ENCODE measurements around the gene PLOD1. TPM values are rescaled to one million over a fixed set of nuclear protein-coding genes. Genes with fewer than 3 reads are reported as not detected.

Gene PLOD1
- total RNA-seq, 1 experiment from 2014 or later: 382 TPM

DNA sequence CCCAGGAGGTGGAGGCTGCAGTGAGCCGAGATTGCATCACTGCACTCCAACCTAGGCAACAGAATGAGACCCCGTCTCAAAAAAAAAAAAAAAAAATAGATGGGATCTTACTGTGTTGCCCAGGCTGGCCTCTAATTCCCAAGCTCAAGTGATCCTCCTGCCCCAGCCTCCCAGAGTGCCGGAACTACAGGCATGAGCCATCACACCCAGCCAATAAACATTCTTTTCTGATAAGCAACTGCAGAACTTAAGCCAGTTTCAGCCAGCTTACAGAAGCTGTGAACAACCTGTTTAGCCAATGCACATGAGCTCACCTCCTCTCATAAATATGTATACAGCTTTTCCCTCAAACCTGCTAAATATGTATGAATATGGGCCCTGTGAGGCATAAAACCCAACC, 81.7 kb downstream of the PLOD1 start:
- Histone ChIP-seq H3K4me1 (replicated peaks) (peaks cover 10% of the 10 kb centered on the region), H3K27me3 (replicated peaks) (no peaks in the 10 kb centered on the region), H3K4me3 (no peak overlapping the region), H3K27ac (no peak overlapping the region), H3K36me3 (peaks cover 24% of the 10 kb centered on the region), H3K9me3 (replicated peaks) (0 out of 2 replicates have a peak, but pooled peaks cover 4% of the 10 kb centered on the region)
- no peak for DNase-seq (ENCODE audit: low read depth in 1 of 2, low spot score in 2 of 2)

DNA sequence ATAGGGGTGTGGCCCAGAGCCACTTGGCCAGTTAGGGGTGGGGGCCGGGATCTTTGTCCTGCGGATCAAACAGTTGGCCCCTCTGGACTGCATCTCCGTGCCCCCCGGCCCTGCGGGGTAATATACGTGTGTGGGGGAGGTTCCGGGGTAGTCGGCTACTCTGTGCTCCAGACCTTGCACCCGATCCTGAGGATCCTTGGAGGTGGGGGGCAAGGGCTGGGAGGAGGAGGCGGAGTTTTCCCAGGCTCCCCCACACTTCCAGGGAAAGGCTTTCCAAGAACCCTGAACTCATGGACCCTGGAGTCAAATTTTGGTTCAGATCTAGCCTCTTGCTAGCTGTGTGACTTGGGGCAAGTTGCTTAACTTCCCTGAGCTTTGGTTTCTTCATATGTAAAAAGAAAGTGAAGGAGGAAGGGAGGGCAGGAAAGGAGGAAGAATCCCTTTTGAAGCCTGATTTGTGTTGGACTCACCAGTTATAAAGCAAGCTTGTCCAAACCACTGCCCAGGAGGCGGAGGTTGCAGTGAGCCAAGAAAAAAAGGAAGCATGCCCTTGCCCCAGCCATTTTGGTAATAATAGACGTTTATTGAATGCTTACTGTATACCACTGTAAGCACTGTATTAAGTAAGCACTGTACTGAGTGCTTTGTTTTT, 85.5 kb downstream of the PLOD1 start:
- Histone ChIP-seq H3K27me3 (replicated peaks) (no peaks in the 10 kb centered on the region), H3K9me3 (replicated peaks) (0 out of 2 replicates have a peak, but pooled peaks cover 4% of the 10 kb centered on the region), H3K4me3 (peak overlapping the region; percentile 90), H3K4me1 (replicated peaks) (peaks cover 10% of the 10 kb centered on the region), H3K36me3 (peaks cover 32% of the 10 kb centered on the region), H3K27ac (peak overlapping the region; percentile 33)
- peak in 1 of 2 experiments; percentile 31 for DNase-seq (ENCODE audit: low read depth in 1 of 2, low spot score in 2 of 2)

DNA sequence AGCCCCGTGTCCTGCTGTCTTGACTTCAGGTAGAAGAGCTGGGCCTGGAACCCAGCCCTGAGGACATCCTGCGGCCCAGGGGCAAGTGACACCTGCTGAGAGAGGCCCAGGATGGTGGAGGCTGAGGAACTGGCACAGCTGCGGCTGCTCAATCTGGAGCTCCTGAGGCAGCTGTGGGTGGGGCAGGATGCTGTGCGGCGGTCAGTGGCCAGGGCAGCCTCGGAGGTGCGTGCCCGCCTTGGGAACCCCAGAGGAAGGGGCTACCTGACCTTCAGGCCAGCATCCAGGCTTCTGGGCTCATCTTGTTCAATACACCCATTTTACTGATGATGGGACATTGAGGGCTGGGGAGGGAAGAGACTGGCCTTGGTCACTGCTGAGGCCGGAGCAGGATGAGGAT, 87.1 kb downstream of the PLOD1 start:
- H3K4me3 ChIP-seq: no peak overlapping the region
- H3K4me1 ChIP-seq (replicated peaks): peaks cover 10% of the 10 kb centered on the region
- H3K36me3 ChIP-seq: peaks cover 44% of the 10 kb centered on the region
- H3K9me3 ChIP-seq (replicated peaks): 0 out of 2 replicates have a peak, but pooled peaks cover 4% of the 10 kb centered on the region
- no peak overlapping the region for H3K27ac ChIP-seq
- no peak for DNase-seq (ENCODE audit: low read depth in 1 of 2, low spot score in 2 of 2)
- H3K27me3 ChIP-seq (replicated peaks): no peaks in the 10 kb centered on the region

DNA sequence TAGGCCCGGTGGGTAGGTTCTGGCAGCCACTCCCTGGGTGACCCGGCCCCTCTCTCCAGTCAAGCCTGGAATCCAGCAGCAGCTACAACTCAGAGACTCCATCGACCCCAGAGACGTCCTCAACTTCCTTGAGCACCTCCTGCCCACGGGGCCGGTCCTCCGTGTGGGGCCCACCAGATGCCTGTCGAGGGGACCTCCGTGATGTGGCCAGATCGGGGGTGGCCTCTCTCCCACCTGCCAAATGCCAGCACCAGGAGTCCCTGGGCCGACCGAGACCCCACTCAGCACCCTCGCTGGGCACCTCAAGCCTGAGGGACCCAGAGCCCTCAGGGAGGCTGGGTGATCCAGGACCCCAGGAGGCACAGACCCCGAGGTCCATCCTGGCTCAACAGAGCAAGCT, 87.5 kb downstream of the PLOD1 start:
- H3K4me1 ChIP-seq (replicated peaks): peaks cover 10% of the 10 kb centered on the region
- no peaks in the 10 kb centered on the region for H3K27me3 ChIP-seq (replicated peaks)
- no peak for DNase-seq (ENCODE audit: low read depth in 1 of 2, low spot score in 2 of 2)
- no peak overlapping the region for H3K4me3 ChIP-seq
- 0 out of 2 replicates have a peak, but pooled peaks cover 4% of the 10 kb centered on the region for H3K9me3 ChIP-seq (replicated peaks)
- H3K36me3 ChIP-seq: peaks cover 44% of the 10 kb centered on the region
- H3K27ac ChIP-seq: no peak overlapping the region

Other genes starting within 250 kb of the PLOD1 start
- gene DRAXIN, start 243.0 kb upstream of the PLOD1 start, total RNA-seq (2014; rRNA removed; shearing (Covaris generic)): not detected in 2 replicates
- gene AGTRAP, start 198.6 kb upstream of the PLOD1 start, total RNA-seq (2014; rRNA removed; shearing (Covaris generic)): 22.5 and 22.6 TPM in 2 replicates
- gene C1orf167, start 172.5 kb upstream of the PLOD1 start, total RNA-seq (2014; rRNA removed; shearing (Covaris generic)): not detected in 2 replicates
- 6.3 and 10.4 TPM in 2 replicates for gene MTHFR, start 128.8 kb upstream of the PLOD1 start, total RNA-seq (2014; rRNA removed; shearing (Covaris generic))
- 3.4 and 5.1 TPM in 2 replicates for gene CLCN6, start 128.5 kb upstream of the PLOD1 start, total RNA-seq (2014; rRNA removed; shearing (Covaris generic))
- not detected in 2 replicates for gene NPPA, start 86.9 kb upstream of the PLOD1 start, total RNA-seq (2014; rRNA removed; shearing (Covaris generic))
- gene NPPB, start 75.8 kb upstream of the PLOD1 start, total RNA-seq (2014; rRNA removed; shearing (Covaris generic)): 112 and 320 TPM in 2 replicates
- gene KIAA2013, start 8.3 kb upstream of the PLOD1 start, total RNA-seq (2014; rRNA removed; shearing (Covaris generic)): 85.2 and 102 TPM in 2 replicates
- gene MFN2, start 45.7 kb downstream of the PLOD1 start, total RNA-seq (2014; rRNA removed; shearing (Covaris generic)): 53.6 and 54.8 TPM in 2 replicates
- 34.5 and 43.1 TPM in 2 replicates for gene MIIP, start 84.8 kb downstream of the PLOD1 start, total RNA-seq (2014; rRNA removed; shearing (Covaris generic))
- gene TNFRSF8, start 128.6 kb downstream of the PLOD1 start, total RNA-seq (2014; rRNA removed; shearing (Covaris generic)): not detected in 2 replicates
- gene TNFRSF1B, start 232.3 kb downstream of the PLOD1 start, total RNA-seq (2014; rRNA removed; shearing (Covaris generic)): 0.13 and 1.4 TPM in 2 replicates